ENCODE results near the gene SLC66A1. TPM values are rescaled to one million over a fixed set of nuclear protein-coding genes. Genes with fewer than 3 reads are reported as not detected.
"Not testable (repeated sequence)": the region's sequence is repeated elsewhere in the genome, so short reads cannot be mapped to it uniquely, and the experiment has no call there.

Gene SLC66A1
- total and polyA plus RNA-seq, 2 donors (not counting 3 experiments of a cell fraction or from before 2014, with no cell fraction given) = 15.3 to 32.6 TPM

DNA sequence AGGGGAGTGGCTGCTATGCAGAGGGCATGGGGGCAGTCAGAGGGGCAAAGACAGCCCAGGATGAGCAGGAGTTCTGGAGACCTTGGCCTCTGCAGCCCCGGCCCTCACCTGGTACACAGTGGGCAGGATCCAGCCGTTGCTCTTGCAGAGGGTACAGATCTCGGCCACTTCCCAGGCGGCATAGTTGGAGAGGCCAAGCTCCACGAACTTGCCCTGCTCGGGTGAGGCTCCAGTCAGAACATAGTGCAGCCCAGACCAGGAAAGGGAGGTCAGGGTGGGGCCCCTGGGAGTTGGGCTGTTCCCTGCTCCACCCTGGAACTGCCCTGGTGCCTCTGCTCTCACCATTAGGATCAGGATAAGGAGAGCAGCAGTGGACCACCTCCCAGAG is 41.8 kb upstream of the SLC66A1 start:
- H3K27ac ChIP-seq (ENCODE audit: insufficient read depth, low read depth, low read length); H3K27me3 ChIP-seq (ENCODE audit: control insufficient read depth in 2 of 2, insufficient read depth in 2 of 2, low read length in 2 of 2); H3K4me1 ChIP-seq (ENCODE audit: control insufficient read depth, extremely low read depth, insufficient read depth, low read length); H4K20me1 ChIP-seq (replicated peaks; ENCODE audit: control insufficient read depth, extremely low read depth, insufficient read depth, low read length); FAIRE-seq; DNase-seq (ENCODE audit: low read depth, low spot score); H3K4me2 ChIP-seq (ENCODE audit: insufficient read depth, low read length); H3K9ac ChIP-seq (replicated peaks; ENCODE audit: extremely low read depth, insufficient read depth, low read length); H2AFZ ChIP-seq (ENCODE audit: low read depth, low read length); H3K9me3 ChIP-seq (replicated peaks; ENCODE audit: control insufficient read depth, insufficient read depth, low read length); POLR2A ChIA-PET; H3K4me3 ChIP-seq (replicated peaks in 1 of 3; ENCODE audit: insufficient read depth in 1 of 3, low read depth in 1 of 3, low read length in 3 of 3); dilution Hi-C loops (cut with MboI; ENCODE audit: extremely low pct_ligation_motif_present, low sequenced_read_pairs); H3K36me3 ChIP-seq (ENCODE audit: control insufficient read depth in 2 of 2, extremely low read depth in 1 of 2, insufficient read depth in 2 of 2, low read length in 2 of 2); H3K79me2 ChIP-seq (ENCODE audit: control insufficient read depth, insufficient read depth, low read length); H3K9me1 ChIP-seq (replicated peaks; ENCODE audit: control insufficient read depth, extremely low read depth, insufficient read depth, low read length); BruUV-seq (replicated peaks): not testable (repeated sequence)
- CTCF ChIA-PET = interaction anchor here (1.3 to 1.4 kb wide), 2 partner anchors 381 to 383 kb away, joined by 5 to 6 read pairs; no protein-coding TSS in a partner anchor
- intact Hi-C loops (cut with micrococcal nuclease) = loop anchor here (5.0 kb wide), 1 partner anchor 382 kb away; no protein-coding TSS in a partner anchor

- Histone ChIP-seq H4K20me1 (replicated peaks; ENCODE audit: control insufficient read depth, extremely low read depth, insufficient read depth, low read length) (no peaks in the 10 kb centered on the region), H3K27ac (ENCODE audit: insufficient read depth, low read depth, low read length) (no peak overlapping the region), H3K9me3 (replicated peaks; ENCODE audit: control insufficient read depth, insufficient read depth, low read length) (no peaks in the 10 kb centered on the region), H3K9me1 (replicated peaks; ENCODE audit: control insufficient read depth, extremely low read depth, insufficient read depth, low read length) (no peaks in the 10 kb centered on the region), H3K4me3 (replicated peaks in 1 of 3; ENCODE audit: insufficient read depth in 1 of 3, low read depth in 1 of 3, low read length in 3 of 3) (no peak overlapping the region), H3K79me2 (ENCODE audit: control insufficient read depth, insufficient read depth, low read length) (no peaks in the 10 kb centered on the region), H3K27me3 (ENCODE audit: control insufficient read depth in 2 of 2, insufficient read depth in 2 of 2, low read length in 2 of 2) (peaks cover 2 to 7% of the 10 kb centered on the region in 2 experiments), H2AFZ (ENCODE audit: low read depth, low read length) (no peak overlapping the region), H3K4me2 (ENCODE audit: insufficient read depth, low read length) (no peak overlapping the region), H3K9ac (replicated peaks; ENCODE audit: extremely low read depth, insufficient read depth, low read length) (no peak overlapping the region), H3K4me1 (ENCODE audit: control insufficient read depth, extremely low read depth, insufficient read depth, low read length) (no peaks in the 10 kb centered on the region), H3K36me3 (ENCODE audit: control insufficient read depth in 2 of 2, extremely low read depth in 1 of 2, insufficient read depth in 2 of 2, low read length in 2 of 2) (no peaks in the 10 kb centered on the region)
- no TSS peak for BruUV-seq (replicated peaks)
- FAIRE-seq (no peak), DNase-seq (ENCODE audit: low read depth, low spot score) (no peak)
- dilution Hi-C loops (cut with MboI; ENCODE audit: extremely low pct_ligation_motif_present, low sequenced_read_pairs) (no loop called here), intact Hi-C loops (cut with micrococcal nuclease) (loop anchor here (5.0 kb wide), 1 partner anchor 380 kb away; no protein-coding TSS in a partner anchor)
- no peak for TF ChIP-seq GATA2 (IDR thresholded peaks at IDR 0.05; ENCODE audit: insufficient read depth, insufficient read length, low read depth, low read length)
- no peak for TF ChIP-seq MAX (IDR thresholded peaks at IDR 0.05; ENCODE audit: insufficient read depth, insufficient read length)
- TF ChIP-seq CTCF (IDR thresholded peaks at IDR 0.05; ENCODE audit: extremely low read depth in 1 of 2, insufficient read depth in 1 of 2, low read depth in 1 of 2, low read length in 2 of 2) = no peak
- TF ChIP-seq POLR2AphosphoS5 (IDR thresholded peaks at IDR 0.05; ENCODE audit: insufficient read depth, low read depth, low read length) = no peak
- TF ChIP-seq POLR2A (IDR thresholded peaks at IDR 0.05; ENCODE audit: low read depth, low read length) = no peak
- TF ChIP-seq EZH2 (IDR thresholded peaks at IDR 0.05; ENCODE audit: borderline replicate concordance, low read depth, low read length, severe bottlenecking) = no peak
- no peak for TF ChIP-seq JUN (IDR thresholded peaks at IDR 0.05; ENCODE audit: borderline replicate concordance, insufficient read depth, insufficient read length, low read depth)
- TF ChIP-seq FOS (IDR thresholded peaks at IDR 0.05; ENCODE audit: borderline replicate concordance, insufficient read depth, low read length) = no peak
- no peak for TF ChIP-seq MYC (IDR thresholded peaks at IDR 0.05; ENCODE audit: low read depth, low read length)
- ChIA-PET POLR2A (no interaction called here), CTCF (no interaction called here)
Observed at GRCh38 chr1:19272064-19272463, 40.1 kb upstream of the SLC66A1 start.

Measured in endothelial cell of umbilical vein (primary cell).